HepG2 (cell line): ENCODE results near the gene DPAGT1. TPM values are rescaled to one million over a fixed set of nuclear protein-coding genes. Genes with fewer than 3 reads are reported as not detected.

Experiments
- ATAC-seq: fragments of 200-7000 bp; cut with Tn5 transposase; 3 replicates; pipeline ENCODE4 v1.9.1; 2020; ENCODE audit warnings: mild to moderate bottlenecking, moderate library complexity
- BruUV-seq: library from RNA; stranded (reverse); fragments of 400-500 nt; replicated peaks from 2 replicates; lab custom pipeline; 2021; lab: Mats Ljungman, UMichigan
- CTCF ChIA-PET: fragments of 300-600 bp; formaldehyde crosslinking; extraction: SDS; loops from one replicate; lab custom pipeline; 2021; ENCODE audit warnings: low total read pairs, inconsistent platforms, low intra/inter-chr PET ratio; lab: Yijun Ruan, JAX
- POLR2A ChIA-PET: fragments of 350-600 bp; sonication (Branson Sonifier 250); formaldehyde crosslinking; loops from one replicate; lab custom pipeline; 2020; ENCODE audit warnings: antibody characterized with exemption, inconsistent platforms; lab: Yijun Ruan, JAX
- DNase-seq: peaks from one replicate; pipeline ENCODE4 v3.0.0-alpha.2; 2015; ENCODE audit warnings: low spot score
- FAIRE-seq: peaks from 3 replicates; lab custom pipeline; 2011; peaks lifted over from hg19 to GRCh38; lab: Jason Lieb, UNC
- H2AFZ ChIP-seq: one replicate; pipeline ENCODE4 v1.6.1; 2011; ENCODE audit warnings: low read length, inconsistent platforms
- H3K27ac ChIP-seq: fragments of 300-600 bp; 3 replicates; pipeline ENCODE4 v1.8.0; 2011; ENCODE audit warnings: mixed run types, mild to moderate bottlenecking, mixed read lengths, low read length, inconsistent platforms; ENCODE audit not compliant: insufficient read depth; ENCODE audit errors: extremely low read length
- H3K27me3 ChIP-seq, 2 experiments: fragments of 200-600 bp in 1 of 2; 2 replicates in 1 of 2; 3 replicates in 1 of 2; pipeline versions ENCODE4 v1.6.0 to v1.8.0; 2011; ENCODE audit warnings: low read length in 2 of 2, mild to moderate bottlenecking in 2 of 2, moderate library complexity in 2 of 2, inconsistent platforms in 1 of 2; ENCODE audit not compliant: insufficient read depth in 2 of 2, control insufficient read depth in 1 of 2
- H3K36me3 ChIP-seq, 2 experiments: fragments of 200-600 bp in 1 of 2; replicated peaks in 1 of 2; 2 replicates in 1 of 2; 3 replicates in 1 of 2; pipeline versions ENCODE4 v1.5.1 to v1.8.0; 2011; ENCODE audit warnings: low read length in 2 of 2, inconsistent platforms in 1 of 2; ENCODE audit not compliant: insufficient read depth in 2 of 2, control insufficient read depth in 1 of 2
- H3K4me1 ChIP-seq: 2 replicates; pipeline ENCODE4 v1.5.1; 2012; ENCODE audit warnings: low read length, inconsistent platforms; ENCODE audit not compliant: insufficient read depth
- H3K4me2 ChIP-seq: 2 replicates; pipeline ENCODE4 v1.6.0; 2011; ENCODE audit warnings: low read depth, low read length, inconsistent platforms
- H3K4me3 ChIP-seq, 3 experiments: fragments of 200-600 bp in 1 of 3; sonication (generic), shearing (Covaris generic) in 1 of 3; replicated peaks in 1 of 3; 2 replicates each; pipeline ENCODE4 v1.5.1; 2011 to 2016; ENCODE audit warnings: low read length in 3 of 3, inconsistent platforms in 2 of 3, low read depth in 2 of 3, mild to moderate bottlenecking in 2 of 3, control low read depth in 1 of 3, mixed read lengths in 1 of 3; ENCODE audit not compliant: insufficient read depth in 1 of 3
- H3K79me2 ChIP-seq: one replicate; pipeline ENCODE4 v1.6.1; 2011; ENCODE audit warnings: low read length, inconsistent platforms; ENCODE audit not compliant: insufficient read depth
- H3K9ac ChIP-seq: 2 replicates; pipeline ENCODE4 v1.6.0; 2011; ENCODE audit warnings: mild to moderate bottlenecking, low read depth, low read length, inconsistent platforms; ENCODE audit not compliant: insufficient read depth
- H3K9me3 ChIP-seq: 2 replicates; pipeline ENCODE4 v1.5.1; 2012; ENCODE audit warnings: mild to moderate bottlenecking, low read length
- H4K20me1 ChIP-seq: 2 replicates; pipeline ENCODE4 v1.6.0; 2011; ENCODE audit warnings: inconsistent platforms, mild to moderate bottlenecking, low read length, moderate library complexity; ENCODE audit not compliant: insufficient read depth
- GABPA ChIP-seq, 2 experiments: IDR thresholded peaks; 2 replicates each; pipeline ENCODE4 v1.6.1; 2011 to 2016; ENCODE audit warnings: low read depth in 2 of 2, low read length in 1 of 2, missing biosample characterization in 1 of 2, missing genetic modification characterization in 1 of 2
- HNRNPH1 ChIP-seq: fragments of 200-400 bp; formaldehyde crosslinking; optimal IDR thresholded peaks from 2 replicates; pipeline ENCODE3; 2017; ENCODE audit warnings: mild to moderate bottlenecking, low read depth, low read length
- HNRNPLL ChIP-seq: fragments of 200-400 bp; formaldehyde crosslinking; IDR thresholded peaks from 2 replicates; pipeline ENCODE4 v1.6.1; 2017; ENCODE audit warnings: mild to moderate bottlenecking, low read depth, low read length; ENCODE audit not compliant: poor library complexity, severe bottlenecking
- MEIS1 ChIP-seq: sonication (generic); formaldehyde crosslinking; IDR thresholded peaks from 2 replicates; pipeline ENCODE4 v1.9.0; 2021; ENCODE audit warnings: mild to moderate bottlenecking, missing genetic modification reagents, moderate library complexity, borderline replicate concordance
- MIXL1 ChIP-seq: IDR thresholded peaks from 2 replicates; pipeline ENCODE4 v1.6.1; 2016
- MXI1 ChIP-seq: IDR thresholded peaks from 3 replicates; pipeline ENCODE4 v1.6.1; 2012; ENCODE audit warnings: low read depth, low read length, inconsistent platforms, borderline replicate concordance
- REPIN1 ChIP-seq: sonication (generic); formaldehyde crosslinking; IDR thresholded peaks from 2 replicates; pipeline ENCODE4 v1.8.0; 2022; ENCODE audit warnings: missing genetic modification reagents, low read depth, mild to moderate bottlenecking, borderline replicate concordance
- SMARCC2 ChIP-seq: fragments of 450-650 bp; IDR thresholded peaks from 2 replicates; pipeline ENCODE4 v1.6.1; 2017; ENCODE audit warnings: antibody characterized with exemption, mild to moderate bottlenecking
- SNAPC2 ChIP-seq: sonication (generic); formaldehyde crosslinking; IDR thresholded peaks from 2 replicates; pipeline ENCODE4 v1.8.1; 2022; ENCODE audit warnings: mild to moderate bottlenecking, missing genetic modification reagents
- SP1 ChIP-seq, 2 experiments: fragments of 450-650 bp in 1 of 2; sonication (generic) in 1 of 2; formaldehyde crosslinking in 1 of 2; IDR thresholded peaks; 2 replicates each; pipeline versions ENCODE4 v1.4.0 to v1.6.1; 2016 to 2020; ENCODE audit warnings: missing genetic modification reagents in 1 of 2
- ZNF121 ChIP-seq: sonication (generic); formaldehyde crosslinking; IDR thresholded peaks from 2 replicates; pipeline ENCODE4 v1.5.0; 2020; ENCODE audit warnings: mild to moderate bottlenecking, missing genetic modification reagents
- ZNF883 ChIP-seq: sonication (generic); formaldehyde crosslinking; IDR thresholded peaks from 2 replicates; pipeline ENCODE4 v1.5.1; 2020; ENCODE audit warnings: mild to moderate bottlenecking, missing genetic modification reagents; ENCODE audit errors: not compliant biosample characterization
- ZSCAN9 ChIP-seq: IDR thresholded peaks from 2 replicates; pipeline ENCODE4 v1.6.1; 2016; ENCODE audit warnings: borderline replicate concordance
- whole genome bisulfite sequencing: methylation state at CpG from one replicate; pipeline ENCODE4 v1.1.6; 2017; ENCODE audit warnings: low lambda C conversion rate; 5-methylcytosine and 5-hydroxymethylcytosine counted together
- in situ Hi-C: cut with HindIII; loops from 2 replicates; pipeline ENCODE4 v1.10.0; 2017; ENCODE audit warnings: low pct_unique_long_range_greater_than_20kb; ENCODE audit not compliant: extremely low pct_ligation_motif_present
- intact Hi-C: fragments of 100-400 bp; cut with micrococcal nuclease; formaldehyde crosslinking; loops from one replicate; pipeline ENCODE4 v1.10.0; 2022; ENCODE audit not compliant: unreplicated experiment
- polyA plus RNA-seq, 8 experiments: library from polyadenylated mRNA; depleted of rRNA in 3 of 8; stranded (reverse) in 7 of 8; unstranded in 1 of 8; fragments of >200 nt; fragmentation: Illumina TruSeq in 4 of 8; extraction: Trizol in 4 of 8; gene quantifications; 2 replicates each; pipeline versions ENCODE4 v1.2.1 to v1.2.3, GENCODE V29; 2011 to 2016; ENCODE audit warnings: low read depth in 4 of 8, missing spikeins in 1 of 8, mixed read lengths in 1 of 8; ENCODE audit not compliant: insufficient read depth in 1 of 8
- total RNA-seq, 5 experiments: library from RNA; depleted of rRNA; stranded (reverse); fragments of >200 nt; fragmentation: Illumina TruSeq; extraction: Trizol; gene quantifications; 2 replicates each; pipeline ENCODE4 v1.2.3, GENCODE V29; 2016; ENCODE audit warnings: low read depth in 1 of 5
- TF ChIP-seq, protein P1 (sequence below): sonication (generic); formaldehyde crosslinking; IDR thresholded peaks from 2 replicates; pipeline ENCODE4 v1.4.0; 2020; ENCODE audit warnings: missing genetic modification reagents
- TF ChIP-seq, protein P2 (sequence below): sonication (generic); formaldehyde crosslinking; IDR thresholded peaks from 2 replicates; pipeline ENCODE4 v1.5.0; 2020; ENCODE audit warnings: mild to moderate bottlenecking, missing genetic modification reagents

DPAGT1 gene
- total and polyA plus RNA-seq, 2 of the 13 experiments (the other 11 are each of a cell fraction or from before 2014, with no cell fraction given): 37.6 to 70.7 TPM

GRCh38 chr11:119121008-119121810, 19.6 kb upstream of the DPAGT1 start, which contains the start of gene HINFP:
HINFP (plus strand) TSS chr11:119121580; CDS start chr11:119126945, 5,365 bp downstream.
- H3K9ac ChIP-seq: peak within 1 kb of the TSS; percentile 90
- no TSS peak for BruUV-seq
- no peaks in the 10 kb centered on the region; a peak in 1 of 5 replicates for H3K27me3 ChIP-seq
- peak; percentile 92 for FAIRE-seq
- under 1% methylated on average over 20 of the region's 54 CpGs for WGBS
- peak within 1 kb of the TSS; percentile 81 to 98 (median 84) for H3K4me3 ChIP-seq
- no peaks in the 10 kb centered on the region for H4K20me1 ChIP-seq
- DNase-seq: peak; percentile 97
- peak within 1 kb of the TSS; percentile 76 for H2AFZ ChIP-seq
- H3K4me1 ChIP-seq: peaks cover 36% of the 10 kb centered on the region
- H3K27ac ChIP-seq: peak within 1 kb of the TSS; percentile 55
- H3K9me3 ChIP-seq: no peaks in the 10 kb centered on the region
- in situ Hi-C loops: no loop called here
- peak; percentile 98 for ATAC-seq
- POLR2A ChIA-PET: interaction anchor here (0.7 to 3.3 kb wide), 21 partner anchors 9 to 249 kb away, joined by 3 to 75 read pairs (median 5); partner anchors contain the start of genes C1QTNF5, C2CD2L, CBL and DPAGT1
- H3K79me2 ChIP-seq: peaks cover 18% of the 10 kb centered on the region
- peak within 1 kb of the TSS; percentile 83 for H3K4me2 ChIP-seq
- H3K36me3 ChIP-seq: peaks cover 1 to 6% of the 10 kb centered on the region in 2 experiments; a peak in 2 of 5 replicates
- intact Hi-C loops: loop anchor here (2.0 kb wide), 1 partner anchor 20 kb away; the partner anchor contains the start of gene DPAGT1
- CTCF ChIA-PET: no interaction called here
- peak; percentile 94 for TF ChIP-seq SNAPC2
- peak; percentile 96 for TF ChIP-seq HNRNPLL
- TF ChIP-seq SMARCC2: no peak
- TF ChIP-seq MIXL1 (CRISPR knock-in tag): peak; percentile 65
- peak; percentile 81 for TF ChIP-seq GABPA (IDR thresholded peaks at IDR 0.05; ENCODE audit: low read depth, low read length)
- TF ChIP-seq GABPA (CRISPR knock-in tag; IDR thresholded peaks at IDR 0.05; ENCODE audit: low read depth): peak; percentile 93
- TF ChIP-seq REPIN1 (CRISPR knock-in tag): peak; percentile 89
- TF ChIP-seq HNRNPH1: no peak
- 0 out of 2 replicates have a peak, but pooled peaks have one; percentile 15 for TF ChIP-seq MEIS1 (CRISPR knock-in tag)
- TF ChIP-seq SP1 (IDR thresholded peaks at IDR 0.05): no peak
- TF ChIP-seq SP1 (CRISPR knock-in tag; IDR thresholded peaks at IDR 0.05): peak; percentile 85
- TF ChIP-seq, protein P1, sequence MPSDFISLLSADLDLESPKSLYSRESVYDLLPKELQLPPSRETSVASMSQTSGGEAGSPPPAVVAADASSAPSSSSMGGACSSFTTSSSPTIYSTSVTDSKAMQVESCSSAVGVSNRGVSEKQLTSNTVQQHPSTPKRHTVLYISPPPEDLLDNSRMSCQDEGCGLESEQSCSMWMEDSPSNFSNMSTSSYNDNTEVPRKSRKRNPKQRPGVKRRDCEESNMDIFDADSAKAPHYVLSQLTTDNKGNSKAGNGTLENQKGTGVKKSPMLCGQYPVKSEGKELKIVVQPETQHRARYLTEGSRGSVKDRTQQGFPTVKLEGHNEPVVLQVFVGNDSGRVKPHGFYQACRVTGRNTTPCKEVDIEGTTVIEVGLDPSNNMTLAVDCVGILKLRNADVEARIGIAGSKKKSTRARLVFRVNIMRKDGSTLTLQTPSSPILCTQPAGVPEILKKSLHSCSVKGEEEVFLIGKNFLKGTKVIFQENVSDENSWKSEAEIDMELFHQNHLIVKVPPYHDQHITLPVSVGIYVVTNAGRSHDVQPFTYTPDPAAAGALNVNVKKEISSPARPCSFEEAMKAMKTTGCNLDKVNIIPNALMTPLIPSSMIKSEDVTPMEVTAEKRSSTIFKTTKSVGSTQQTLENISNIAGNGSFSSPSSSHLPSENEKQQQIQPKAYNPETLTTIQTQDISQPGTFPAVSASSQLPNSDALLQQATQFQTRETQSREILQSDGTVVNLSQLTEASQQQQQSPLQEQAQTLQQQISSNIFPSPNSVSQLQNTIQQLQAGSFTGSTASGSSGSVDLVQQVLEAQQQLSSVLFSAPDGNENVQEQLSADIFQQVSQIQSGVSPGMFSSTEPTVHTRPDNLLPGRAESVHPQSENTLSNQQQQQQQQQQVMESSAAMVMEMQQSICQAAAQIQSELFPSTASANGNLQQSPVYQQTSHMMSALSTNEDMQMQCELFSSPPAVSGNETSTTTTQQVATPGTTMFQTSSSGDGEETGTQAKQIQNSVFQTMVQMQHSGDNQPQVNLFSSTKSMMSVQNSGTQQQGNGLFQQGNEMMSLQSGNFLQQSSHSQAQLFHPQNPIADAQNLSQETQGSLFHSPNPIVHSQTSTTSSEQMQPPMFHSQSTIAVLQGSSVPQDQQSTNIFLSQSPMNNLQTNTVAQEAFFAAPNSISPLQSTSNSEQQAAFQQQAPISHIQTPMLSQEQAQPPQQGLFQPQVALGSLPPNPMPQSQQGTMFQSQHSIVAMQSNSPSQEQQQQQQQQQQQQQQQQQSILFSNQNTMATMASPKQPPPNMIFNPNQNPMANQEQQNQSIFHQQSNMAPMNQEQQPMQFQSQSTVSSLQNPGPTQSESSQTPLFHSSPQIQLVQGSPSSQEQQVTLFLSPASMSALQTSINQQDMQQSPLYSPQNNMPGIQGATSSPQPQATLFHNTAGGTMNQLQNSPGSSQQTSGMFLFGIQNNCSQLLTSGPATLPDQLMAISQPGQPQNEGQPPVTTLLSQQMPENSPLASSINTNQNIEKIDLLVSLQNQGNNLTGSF (CRISPR knock-in tag): 0 out of 2 replicates have a peak, but pooled peaks have one; percentile 60
- TF ChIP-seq ZNF121 (CRISPR knock-in tag): no peak
- peak; percentile 82; the same call in 1 of the 3 replicates for TF ChIP-seq MXI1
- 0 out of 2 replicates have a peak, but pooled peaks have one; percentile 26 for TF ChIP-seq ZSCAN9 (CRISPR knock-in tag)
- TF ChIP-seq, protein P2, sequence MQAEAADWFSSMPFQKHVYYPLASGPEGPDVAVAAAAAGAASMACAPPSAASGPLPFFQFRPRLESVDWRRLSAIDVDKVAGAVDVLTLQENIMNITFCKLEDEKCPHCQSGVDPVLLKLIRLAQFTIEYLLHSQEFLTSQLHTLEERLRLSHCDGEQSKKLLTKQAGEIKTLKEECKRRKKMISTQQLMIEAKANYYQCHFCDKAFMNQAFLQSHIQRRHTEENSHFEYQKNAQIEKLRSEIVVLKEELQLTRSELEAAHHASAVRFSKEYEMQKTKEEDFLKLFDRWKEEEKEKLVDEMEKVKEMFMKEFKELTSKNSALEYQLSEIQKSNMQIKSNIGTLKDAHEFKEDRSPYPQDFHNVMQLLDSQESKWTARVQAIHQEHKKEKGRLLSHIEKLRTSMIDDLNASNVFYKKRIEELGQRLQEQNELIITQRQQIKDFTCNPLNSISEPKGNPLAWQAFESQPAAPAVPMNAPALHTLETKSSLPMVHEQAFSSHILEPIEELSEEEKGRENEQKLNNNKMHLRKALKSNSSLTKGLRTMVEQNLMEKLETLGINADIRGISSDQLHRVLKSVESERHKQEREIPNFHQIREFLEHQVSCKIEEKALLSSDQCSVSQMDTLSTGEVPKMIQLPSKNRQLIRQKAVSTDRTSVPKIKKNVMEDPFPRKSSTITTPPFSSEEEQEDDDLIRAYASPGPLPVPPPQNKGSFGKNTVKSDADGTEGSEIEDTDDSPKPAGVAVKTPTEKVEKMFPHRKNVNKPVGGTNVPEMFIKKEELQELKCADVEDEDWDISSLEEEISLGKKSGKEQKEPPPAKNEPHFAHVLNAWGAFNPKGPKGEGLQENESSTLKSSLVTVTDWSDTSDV (CRISPR knock-in tag): no peak
- peak; percentile 36 for TF ChIP-seq ZNF883
